HG02588 (cell line): ENCODE results near the gene FARS2.

Experiments used
- ATAC-seq: cut with Tn5 transposase; IDR thresholded peaks from one replicate; pipeline ENCODE4 v1.9.1; 2021; ENCODE audit warnings: mild to moderate bottlenecking, moderate library complexity; ENCODE audit not compliant: unreplicated experiment

The FARS2 gene

GRCh38 chr6:5248302-5249098 lies 12.8 kb upstream of the FARS2 start:
- no peak for ATAC-seq

DNA sequence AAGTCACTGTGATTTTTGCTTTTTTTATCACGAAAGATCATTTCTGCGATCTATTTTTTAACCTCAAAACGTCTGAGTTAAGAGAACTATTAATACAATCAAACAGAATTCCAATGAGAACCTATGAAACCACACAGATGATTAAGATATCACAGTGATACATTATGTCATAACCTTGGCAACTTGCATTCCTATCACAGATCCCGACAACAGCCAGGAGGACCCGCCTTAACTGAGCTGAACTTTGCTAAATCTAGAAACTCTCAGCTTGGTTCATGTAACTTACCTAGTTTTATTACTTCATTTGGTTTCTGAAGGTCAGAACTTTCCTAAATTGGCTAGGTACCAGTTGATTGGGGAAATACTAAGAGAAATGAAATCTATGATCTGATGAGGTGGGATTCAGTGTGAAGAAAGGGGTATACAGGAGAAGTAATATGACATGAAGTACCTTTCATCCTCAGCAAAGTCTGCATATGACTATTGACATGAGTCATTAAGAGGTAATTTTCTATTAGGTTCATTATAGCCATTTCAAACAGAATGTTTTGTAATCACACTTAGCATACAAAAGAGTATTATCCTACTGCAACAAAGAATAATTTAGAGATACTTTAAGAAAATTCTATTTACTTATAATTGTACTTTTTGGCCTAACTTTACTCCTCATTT lies 11.7 kb upstream of the FARS2 start:
- no peak for ATAC-seq

GRCh38 chr6:5250451-5250850 lies 10.9 kb upstream of the FARS2 start:
- ATAC-seq = no peak

- ATAC-seq = no peak
Observed at GRCh38 chr6:5250911-5251310, 10.4 kb upstream of the FARS2 start.

- no peak for ATAC-seq
Observed at GRCh38 chr6:5256952-5257351, 4.4 kb upstream of the FARS2 start.

GRCh38 chr6:5257400-5257799 lies 3.9 kb upstream of the FARS2 start:
- no peak for ATAC-seq

DNA sequence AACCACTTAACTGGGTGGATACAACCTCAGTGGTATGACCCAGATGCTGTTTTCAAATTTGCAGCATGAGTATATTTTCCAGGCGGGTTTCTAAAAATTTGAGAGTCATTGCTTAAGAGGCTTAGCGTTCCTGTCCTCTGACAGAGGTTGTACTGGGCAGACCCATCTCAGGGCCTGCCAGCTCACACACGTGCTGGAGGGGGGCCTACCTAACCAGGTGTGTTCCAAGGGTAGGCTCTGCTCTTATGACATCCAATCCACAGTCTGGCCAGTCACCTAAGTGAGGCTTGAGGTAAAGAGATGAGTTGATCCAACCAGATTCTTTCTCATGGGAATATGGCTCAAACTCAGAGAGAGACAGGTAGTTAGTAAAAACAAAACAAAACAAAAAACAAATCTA lies 1.9 kb upstream of the FARS2 start:
- no peak for ATAC-seq

- ATAC-seq = peak; percentile 57
Observed at GRCh38 chr6:5260111-5260620, 1.1 kb upstream of the FARS2 start.

GRCh38 chr6:5261545-5262109 lies 314 bp downstream of the FARS2 start:
- no peak for ATAC-seq

DNA sequence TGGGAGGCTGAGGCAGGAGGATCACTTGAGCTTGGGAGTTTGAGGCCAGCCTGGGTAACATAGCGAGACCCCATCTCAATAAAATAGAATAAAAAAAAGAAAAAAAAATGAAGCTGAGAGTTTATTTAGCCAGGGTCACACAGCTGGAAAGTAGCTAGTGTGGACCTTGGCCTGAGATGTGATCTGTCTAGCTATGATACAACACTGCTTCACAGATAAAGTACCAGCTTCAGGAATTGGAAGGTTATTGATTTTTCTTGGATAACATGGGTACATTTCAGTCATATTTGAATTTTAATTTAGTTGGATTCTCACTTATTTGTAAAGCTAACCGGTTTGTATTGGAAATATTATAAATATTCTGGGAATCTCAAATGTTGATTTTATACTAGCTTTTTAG lies 5.1 kb downstream of the FARS2 start:
- no peak for ATAC-seq

DNA sequence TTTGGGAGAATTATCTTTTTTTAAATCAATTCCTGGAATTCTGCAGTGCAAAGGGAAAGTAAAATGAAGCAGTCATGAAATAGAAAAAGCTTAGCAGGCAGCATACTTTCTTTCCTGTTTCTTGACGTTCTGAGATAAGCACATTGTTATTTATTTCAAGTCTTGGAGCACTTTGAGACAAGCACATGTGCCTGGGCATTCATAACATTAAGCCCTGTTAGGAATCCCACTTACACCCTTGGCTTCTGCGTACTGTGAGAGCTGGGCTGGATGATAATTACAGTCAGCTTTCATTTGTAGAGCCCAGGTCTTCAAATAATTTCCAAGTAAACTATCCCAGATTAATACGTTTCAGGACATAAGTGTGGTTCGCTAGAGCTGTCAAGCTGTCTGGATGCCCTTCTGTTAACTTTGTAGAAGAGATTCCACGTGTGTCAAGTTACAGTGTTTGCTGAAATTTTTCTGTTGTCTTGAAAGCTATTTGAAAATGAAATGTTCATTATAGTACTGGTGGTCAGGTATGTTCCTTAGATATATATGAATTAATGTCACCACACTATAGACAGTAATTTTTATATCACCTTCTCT lies 8.9 kb downstream of the FARS2 start:
- no peak for ATAC-seq

DNA sequence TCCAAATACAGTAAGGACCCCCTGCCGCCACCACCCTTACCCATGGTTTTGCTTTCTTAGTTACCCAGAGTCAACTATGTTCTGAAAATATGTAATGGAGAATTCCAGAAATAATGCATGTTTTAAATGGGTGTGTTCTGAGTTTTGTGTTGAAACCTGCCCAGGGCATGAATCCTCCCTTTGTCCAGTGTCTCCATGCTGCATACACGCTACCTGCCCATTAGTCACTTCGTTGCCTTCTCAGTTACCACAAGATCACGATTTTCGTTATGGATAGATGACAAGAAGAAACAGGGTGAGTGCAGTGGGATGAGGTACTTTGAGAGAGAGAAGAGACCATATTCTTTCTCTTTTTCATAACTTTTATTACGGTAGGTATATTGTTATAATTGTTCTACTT lies 10.6 kb downstream of the FARS2 start:
- no peak for ATAC-seq

DNA sequence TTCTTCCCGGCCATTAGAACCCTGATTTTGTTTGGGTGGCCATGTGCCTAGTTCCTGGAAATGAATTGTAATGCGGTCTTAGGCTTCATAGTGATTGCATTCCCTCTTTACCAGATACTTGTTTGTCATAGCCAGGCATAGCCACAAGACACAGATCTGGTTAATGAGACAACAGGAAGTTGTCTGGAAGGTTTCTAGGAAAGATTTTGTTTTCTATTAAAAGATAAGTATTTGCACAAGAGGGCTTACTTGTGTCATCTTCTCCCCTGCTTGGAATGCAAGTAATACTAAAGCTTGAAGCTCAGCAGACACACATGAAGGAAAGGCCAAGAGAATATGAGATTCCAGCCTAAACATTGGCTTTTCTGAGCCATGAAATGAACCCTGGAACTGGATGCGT lies 12.9 kb downstream of the FARS2 start:
- ATAC-seq = no peak

GRCh38 chr6:5275497-5275896 lies 14.2 kb downstream of the FARS2 start:
- no peak for ATAC-seq

DNA sequence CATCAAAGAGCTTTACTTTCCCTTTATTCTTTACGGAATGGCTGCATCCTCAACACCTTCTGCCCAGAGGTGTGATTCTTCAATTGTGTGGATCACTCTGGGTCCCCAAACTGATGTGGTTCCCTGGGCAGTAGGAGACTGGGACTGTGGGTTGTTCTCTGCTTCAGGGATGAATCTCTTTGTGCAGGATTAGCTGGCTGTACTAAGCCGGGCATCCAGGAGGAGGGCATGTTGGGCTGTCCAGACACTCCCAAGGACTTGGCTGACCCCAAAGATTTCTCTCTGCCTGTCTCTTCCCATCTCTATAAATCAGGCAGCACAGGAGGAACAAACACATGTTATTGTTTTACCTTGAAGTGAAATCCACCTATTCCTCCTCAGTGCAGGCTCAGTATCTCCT lies 15.3 kb downstream of the FARS2 start:
- no peak for ATAC-seq

DNA sequence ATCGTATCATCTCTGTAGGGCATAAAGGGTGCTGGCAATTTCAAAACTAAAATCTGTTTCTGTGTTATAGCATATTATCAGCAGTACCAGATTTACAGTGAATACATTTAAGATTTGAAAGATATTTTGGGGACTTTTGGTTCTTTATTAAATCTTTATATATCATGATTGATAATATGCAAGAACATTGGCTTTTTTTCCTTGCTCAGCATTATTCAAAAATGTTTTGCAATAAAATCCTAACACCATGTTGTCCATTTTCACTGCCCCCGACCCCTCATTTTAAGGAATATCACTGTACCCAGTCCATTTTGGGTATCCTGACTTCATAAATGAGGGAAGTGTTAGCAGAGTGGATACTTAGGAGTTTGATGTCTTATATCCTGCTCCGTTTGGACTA lies 16.3 kb downstream of the FARS2 start:
- no peak for ATAC-seq

DNA sequence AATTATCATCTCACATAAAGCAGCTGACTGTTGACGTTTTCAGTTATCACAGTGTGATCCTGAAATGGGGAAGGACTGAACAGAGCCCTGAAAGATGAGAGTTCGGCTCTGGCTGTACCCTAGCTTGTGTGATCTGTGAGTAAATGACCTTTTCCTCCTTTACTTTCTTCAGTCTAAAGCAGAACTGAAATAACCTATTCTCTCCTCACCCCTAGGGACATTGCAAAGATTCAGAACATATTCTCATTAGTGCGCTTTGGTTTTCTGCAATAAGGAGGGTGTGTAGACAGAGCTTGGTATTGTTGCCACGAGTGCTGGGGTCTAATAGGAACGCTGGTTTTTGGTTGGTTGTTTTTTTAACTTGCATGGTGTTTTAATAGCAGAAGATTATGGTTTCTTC lies 16.7 kb downstream of the FARS2 start:
- peak; percentile 76 for ATAC-seq

DNA sequence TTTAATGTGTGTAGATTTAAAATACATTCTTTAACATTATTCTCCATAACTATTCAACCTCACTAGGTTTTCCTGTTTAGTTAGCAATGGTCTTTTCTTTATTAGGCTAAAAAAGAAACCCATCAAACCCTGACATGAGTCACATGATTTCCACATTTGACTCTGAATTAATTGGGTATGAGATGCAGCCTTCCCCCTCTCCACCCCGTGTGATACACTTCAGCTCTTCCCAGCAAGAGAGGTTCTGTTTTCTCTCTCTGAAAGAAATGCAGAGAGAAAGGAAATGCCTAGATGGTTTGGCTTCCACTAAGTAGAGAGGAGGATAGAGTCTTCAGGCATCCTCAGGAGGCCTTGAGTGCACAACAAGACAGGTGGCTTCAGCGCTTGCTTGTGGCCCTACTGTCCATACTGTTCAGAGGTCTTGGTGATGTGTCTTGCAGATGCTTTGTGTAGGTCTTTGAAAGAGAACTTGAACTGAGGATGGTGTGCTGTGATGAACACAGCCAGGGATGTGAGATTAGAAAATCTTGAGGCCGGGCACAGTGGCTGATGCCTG lies 17.3 kb downstream of the FARS2 start:
- no peak for ATAC-seq

DNA sequence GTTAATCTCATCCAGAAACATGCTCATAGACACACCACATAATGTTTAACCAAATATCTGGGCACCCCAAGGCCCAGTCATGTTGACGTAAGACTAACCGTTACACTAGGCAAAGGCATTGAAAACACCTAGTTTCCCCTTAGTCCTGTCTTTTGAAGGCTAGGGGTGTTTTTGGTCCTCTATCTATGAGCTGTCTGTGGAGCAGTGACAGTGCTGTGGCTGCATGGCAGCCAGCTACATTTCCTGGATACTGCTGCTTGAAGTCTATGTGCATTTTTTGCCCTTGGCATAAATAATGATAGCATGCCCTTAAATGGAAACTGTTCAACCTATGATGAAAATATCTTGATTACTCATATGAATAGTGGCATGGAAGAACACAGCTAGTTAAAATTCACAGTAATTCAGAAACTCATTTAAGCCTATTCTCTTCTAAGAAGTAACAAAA lies 18.6 kb downstream of the FARS2 start:
- ATAC-seq = no peak

DNA sequence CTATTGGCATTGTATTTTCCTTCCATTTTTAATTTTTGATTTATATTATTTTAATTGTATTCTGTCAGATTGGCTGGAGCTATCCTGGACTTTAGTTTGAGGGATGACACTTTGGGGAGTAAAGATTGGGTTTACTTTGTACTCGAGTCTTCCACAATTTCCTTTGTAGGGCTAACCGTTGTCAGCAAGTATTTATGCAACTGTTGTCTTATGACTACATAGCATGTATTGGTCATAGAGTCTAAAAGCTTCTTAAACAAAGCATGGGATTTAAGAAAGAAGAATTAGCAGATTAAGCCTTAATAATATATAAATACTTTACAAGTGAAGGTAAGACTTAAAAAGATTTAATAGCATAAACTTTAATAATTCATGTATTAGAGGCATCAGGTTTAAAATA lies 19.6 kb downstream of the FARS2 start:
- no peak for ATAC-seq

- no peak for ATAC-seq
Observed at GRCh38 chr6:5282191-5282623, 20.9 kb downstream of the FARS2 start.
